ENCODE data around the gene KRTAP1-1. TPM values are rescaled to one million over a fixed set of nuclear protein-coding genes. Genes with fewer than 3 reads are reported as not detected.
"Not testable (repeated sequence)": the region's sequence is repeated elsewhere in the genome, so short reads cannot be mapped to it uniquely, and the experiment has no call there.

KRTAP1-1 gene
- total RNA-seq, 1 experiment from 2014 or later = not detected

DNA sequence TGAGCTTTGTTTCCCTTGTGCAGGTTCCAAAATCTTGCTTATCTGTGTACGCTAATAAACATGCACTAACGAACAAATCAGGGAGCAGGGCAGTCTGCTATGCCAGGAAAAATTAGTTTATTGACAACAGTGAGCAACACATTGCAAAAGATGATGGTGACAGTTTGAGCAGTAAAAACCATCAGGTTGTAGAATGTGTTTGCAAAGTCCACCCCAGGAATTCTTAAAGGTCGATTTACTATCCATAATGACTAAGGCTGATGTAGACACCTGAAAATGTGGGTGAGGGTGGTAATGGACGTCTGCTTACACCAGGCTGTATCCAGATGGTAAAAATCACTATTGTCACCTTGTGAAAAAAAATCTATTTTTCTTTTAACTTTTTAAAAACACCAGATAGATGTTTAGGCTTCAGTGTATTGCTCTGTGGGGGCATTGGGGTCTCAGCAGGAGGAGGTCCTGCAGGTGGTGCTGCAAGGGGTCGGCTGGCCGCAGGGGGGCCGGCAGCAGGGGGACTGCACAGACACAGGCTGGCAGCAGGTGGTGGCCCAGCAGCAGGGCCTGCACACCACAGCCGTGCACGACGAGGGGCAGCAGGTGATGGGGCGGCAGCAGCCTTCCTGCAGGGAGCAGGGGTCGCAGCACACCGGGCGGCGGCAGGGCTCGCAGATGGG is 23.9 kb upstream of the KRTAP1-1 start:
- Histone ChIP-seq H3K36me3 (ENCODE audit: control insufficient read depth in 1 of 2, insufficient read depth in 2 of 2, low read length in 2 of 2) (peaks cover 0 to 22% of the 10 kb centered on the region in 2 experiments; a peak in 1 of 4 replicates), H3K4me1 (ENCODE audit: control insufficient read depth in 1 of 2, insufficient read depth in 2 of 2, low read length in 2 of 2) (peaks cover 34 to 78% of the 10 kb centered on the region in 2 experiments)
- DNase-seq (ENCODE audit: low read depth, low spot score); H3K4me3 ChIP-seq (replicated peaks in 1 of 2; ENCODE audit: low read depth in 1 of 2, low read length in 2 of 2); H3K4me2 ChIP-seq (ENCODE audit: low read length); H4K20me1 ChIP-seq (ENCODE audit: insufficient read depth); H3K79me2 ChIP-seq (ENCODE audit: insufficient read depth, low read length); H3K9ac ChIP-seq (ENCODE audit: low read length); ATAC-seq; H3K27me3 ChIP-seq (ENCODE audit: insufficient read depth, low read length); BruUV-seq (replicated peaks); H3K9me3 ChIP-seq (ENCODE audit: control insufficient read depth in 1 of 2, insufficient read depth in 1 of 2, low read depth in 1 of 2, low read length in 2 of 2); H3K9me2 ChIP-seq (ENCODE audit: insufficient read depth); H2AFZ ChIP-seq (ENCODE audit: low read depth, low read length, poor library complexity, severe bottlenecking); CTCF ChIA-PET; POLR2A ChIA-PET; intact Hi-C loops (cut with micrococcal nuclease); H3K27ac ChIP-seq (ENCODE audit: low read depth, low read length); RAD21 ChIA-PET (ENCODE audit: low non-redundant PET in 1 of 2, low total read pairs in 2 of 2, uncharacterized antibody in 2 of 2, unreplicated experiment in 2 of 2): not testable (repeated sequence)

GRCh38 chr17:41064301-41064700 is 23.1 kb upstream of the KRTAP1-1 start:
- no peaks in the 10 kb centered on the region; a peak in 1 of 4 replicates for H3K9me3 ChIP-seq (ENCODE audit: control insufficient read depth in 1 of 2, insufficient read depth in 1 of 2, low read depth in 1 of 2, low read length in 2 of 2)
- TF ChIP-seq ELF1 (IDR thresholded peaks at IDR 0.05; ENCODE audit: borderline replicate concordance, low read depth) (no peak), YY1 (IDR thresholded peaks at IDR 0.05; ENCODE audit: extremely low read depth, insufficient replicate concordance, low read depth, low read length) (no peak), RAD21 (IDR thresholded peaks at IDR 0.05; ENCODE audit: low read depth) (no peak), CBX3 (IDR thresholded peaks at IDR 0.05; ENCODE audit: low read depth) (no peak), SP1 (IDR thresholded peaks at IDR 0.05; ENCODE audit: low read depth) (no peak), POLR2AphosphoS5 (IDR thresholded peaks at IDR 0.05; ENCODE audit: low read depth, low read length) (no peak), POLR2A (IDR thresholded peaks at IDR 0.05; ENCODE audit: borderline replicate concordance, extremely low read depth, insufficient read depth, insufficient read length) (no peak), TCF7L2 (IDR thresholded peaks at IDR 0.05; ENCODE audit: borderline replicate concordance, extremely low read depth, insufficient read depth, insufficient read length) (no peak), CEBPB (IDR thresholded peaks at IDR 0.05; ENCODE audit: low read depth) (no peak), ATF3 (IDR thresholded peaks at IDR 0.05) (no peak)
- TF ChIP-seq, protein P1, sequence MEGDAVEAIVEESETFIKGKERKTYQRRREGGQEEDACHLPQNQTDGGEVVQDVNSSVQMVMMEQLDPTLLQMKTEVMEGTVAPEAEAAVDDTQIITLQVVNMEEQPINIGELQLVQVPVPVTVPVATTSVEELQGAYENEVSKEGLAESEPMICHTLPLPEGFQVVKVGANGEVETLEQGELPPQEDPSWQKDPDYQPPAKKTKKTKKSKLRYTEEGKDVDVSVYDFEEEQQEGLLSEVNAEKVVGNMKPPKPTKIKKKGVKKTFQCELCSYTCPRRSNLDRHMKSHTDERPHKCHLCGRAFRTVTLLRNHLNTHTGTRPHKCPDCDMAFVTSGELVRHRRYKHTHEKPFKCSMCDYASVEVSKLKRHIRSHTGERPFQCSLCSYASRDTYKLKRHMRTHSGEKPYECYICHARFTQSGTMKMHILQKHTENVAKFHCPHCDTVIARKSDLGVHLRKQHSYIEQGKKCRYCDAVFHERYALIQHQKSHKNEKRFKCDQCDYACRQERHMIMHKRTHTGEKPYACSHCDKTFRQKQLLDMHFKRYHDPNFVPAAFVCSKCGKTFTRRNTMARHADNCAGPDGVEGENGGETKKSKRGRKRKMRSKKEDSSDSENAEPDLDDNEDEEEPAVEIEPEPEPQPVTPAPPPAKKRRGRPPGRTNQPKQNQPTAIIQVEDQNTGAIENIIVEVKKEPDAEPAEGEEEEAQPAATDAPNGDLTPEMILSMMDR (IDR thresholded peaks at IDR 0.05 in 2 of 3, conservative IDR thresholded peaks at IDR 0.05 in 1 of 3; ENCODE audit: borderline replicate concordance in 1 of 3, insufficient read depth in 1 of 3, low read depth in 2 of 3, low read length in 2 of 3) = no peak
- ATAC-seq (no peak), DNase-seq (ENCODE audit: low read depth, low spot score) (no peak)
- H3K4me3 ChIP-seq (replicated peaks in 1 of 2; ENCODE audit: low read depth in 1 of 2, low read length in 2 of 2) = no peak overlapping the region
- intact Hi-C loops (cut with micrococcal nuclease) = no loop called here
- H2AFZ ChIP-seq (ENCODE audit: low read depth, low read length, poor library complexity, severe bottlenecking) = no peak overlapping the region
- H4K20me1 ChIP-seq (ENCODE audit: insufficient read depth) = no peaks in the 10 kb centered on the region
- H3K27ac ChIP-seq (ENCODE audit: low read depth, low read length) = no peak overlapping the region
- CTCF ChIA-PET = no interaction called here
- POLR2A ChIA-PET = no interaction called here
- H3K36me3 ChIP-seq (ENCODE audit: control insufficient read depth in 1 of 2, insufficient read depth in 2 of 2, low read length in 2 of 2) = peaks cover 0 to 15% of the 10 kb centered on the region in 2 experiments; a peak in 1 of 4 replicates
- peaks cover 39 to 85% of the 10 kb centered on the region in 2 experiments for H3K4me1 ChIP-seq (ENCODE audit: control insufficient read depth in 1 of 2, insufficient read depth in 2 of 2, low read length in 2 of 2)
- no peak overlapping the region for H3K4me2 ChIP-seq (ENCODE audit: low read length)
- no peaks in the 10 kb centered on the region for H3K27me3 ChIP-seq (ENCODE audit: insufficient read depth, low read length)
- RAD21 ChIA-PET (ENCODE audit: low non-redundant PET in 1 of 2, low total read pairs in 2 of 2, uncharacterized antibody in 2 of 2, unreplicated experiment in 2 of 2) = no interaction called here
- BruUV-seq (replicated peaks) = no TSS peak
- H3K9ac ChIP-seq (ENCODE audit: low read length) = 0 out of 2 replicates have a peak overlapping the region, but pooled peaks have one; percentile 2
- no peaks in the 10 kb centered on the region for H3K79me2 ChIP-seq (ENCODE audit: insufficient read depth, low read length)
- H3K9me2 ChIP-seq (ENCODE audit: insufficient read depth) = no peaks in the 10 kb centered on the region

All from HCT116 (cell line).